Measurements from ENCODE around the gene DLG5.

- TF ChIP-seq EZH2 (IDR thresholded peaks at IDR 0.05; ENCODE audit: borderline replicate concordance, insufficient read depth, low read depth, low read length, poor library complexity, severe bottlenecking) (no peak), CTCF (IDR thresholded peaks at IDR 0.05) (no peak)
Measured at GRCh38 chr10:77844713-77845445, 81.7 kb downstream of the DLG5 start.
